ENCODE data around the gene C10orf105.

Gene C10orf105

DNA sequence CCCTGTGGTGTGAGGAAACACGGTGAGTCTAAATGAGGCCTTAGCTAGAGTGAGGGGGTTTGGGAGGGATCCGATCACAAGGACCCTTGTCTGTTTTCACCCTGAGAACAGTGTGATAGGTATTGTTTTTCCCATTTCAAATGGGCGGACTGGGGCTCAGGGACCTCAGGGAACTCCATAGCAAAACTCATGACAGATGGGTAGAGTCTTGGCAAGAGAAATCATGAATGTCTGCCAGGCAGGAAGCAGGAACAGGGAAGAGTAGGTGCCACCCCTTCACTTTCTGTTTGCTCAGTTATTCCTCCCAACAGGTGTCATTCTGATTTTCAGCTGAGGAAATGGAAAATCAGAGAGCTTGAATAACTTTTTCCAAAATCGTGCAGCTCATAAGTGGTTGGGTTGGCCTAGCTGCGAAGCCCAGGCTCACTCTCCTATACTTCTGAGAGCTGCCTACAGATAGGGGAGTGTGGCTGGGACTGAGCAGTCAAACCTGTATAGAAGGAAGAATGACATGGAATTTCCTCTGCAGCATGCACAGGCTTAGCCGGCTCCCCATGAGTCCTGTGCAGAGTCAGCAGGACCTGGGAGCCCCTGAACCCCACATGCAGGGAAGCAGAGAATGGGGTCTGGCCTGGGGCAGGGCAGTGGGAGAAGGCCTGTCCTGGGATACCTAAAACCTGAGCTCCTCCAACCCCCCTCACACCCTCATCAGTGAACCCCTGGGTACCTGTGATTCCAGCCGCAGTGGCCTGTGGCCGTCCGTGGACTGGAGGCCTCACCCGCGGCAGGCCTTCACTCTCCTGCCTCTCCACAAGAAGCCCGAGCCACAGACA, 17.6 kb upstream of the C10orf105 start:
- no peak for DNase-seq

DNA sequence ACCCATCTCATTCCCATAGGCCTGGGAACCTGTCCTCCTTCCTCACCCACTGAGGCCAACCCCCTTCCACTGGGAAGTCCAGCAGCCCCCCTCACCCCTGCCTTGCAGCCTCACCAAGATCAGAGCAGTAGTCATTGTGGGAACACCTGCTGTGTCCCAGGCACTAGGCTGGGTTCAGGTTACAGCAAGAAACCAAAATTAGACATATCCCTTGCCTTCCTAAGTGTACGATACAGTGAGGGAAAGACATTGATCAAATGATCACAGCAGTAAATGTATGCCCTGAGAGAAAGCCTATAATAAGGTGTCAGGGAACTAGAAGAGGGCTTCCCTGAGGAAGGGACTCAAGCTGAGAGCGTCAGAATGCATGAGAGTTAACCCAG, 17.0 kb upstream of the C10orf105 start:
- DNase-seq = peak in 2 of 3 experiments; percentile 18 to 21

DNA sequence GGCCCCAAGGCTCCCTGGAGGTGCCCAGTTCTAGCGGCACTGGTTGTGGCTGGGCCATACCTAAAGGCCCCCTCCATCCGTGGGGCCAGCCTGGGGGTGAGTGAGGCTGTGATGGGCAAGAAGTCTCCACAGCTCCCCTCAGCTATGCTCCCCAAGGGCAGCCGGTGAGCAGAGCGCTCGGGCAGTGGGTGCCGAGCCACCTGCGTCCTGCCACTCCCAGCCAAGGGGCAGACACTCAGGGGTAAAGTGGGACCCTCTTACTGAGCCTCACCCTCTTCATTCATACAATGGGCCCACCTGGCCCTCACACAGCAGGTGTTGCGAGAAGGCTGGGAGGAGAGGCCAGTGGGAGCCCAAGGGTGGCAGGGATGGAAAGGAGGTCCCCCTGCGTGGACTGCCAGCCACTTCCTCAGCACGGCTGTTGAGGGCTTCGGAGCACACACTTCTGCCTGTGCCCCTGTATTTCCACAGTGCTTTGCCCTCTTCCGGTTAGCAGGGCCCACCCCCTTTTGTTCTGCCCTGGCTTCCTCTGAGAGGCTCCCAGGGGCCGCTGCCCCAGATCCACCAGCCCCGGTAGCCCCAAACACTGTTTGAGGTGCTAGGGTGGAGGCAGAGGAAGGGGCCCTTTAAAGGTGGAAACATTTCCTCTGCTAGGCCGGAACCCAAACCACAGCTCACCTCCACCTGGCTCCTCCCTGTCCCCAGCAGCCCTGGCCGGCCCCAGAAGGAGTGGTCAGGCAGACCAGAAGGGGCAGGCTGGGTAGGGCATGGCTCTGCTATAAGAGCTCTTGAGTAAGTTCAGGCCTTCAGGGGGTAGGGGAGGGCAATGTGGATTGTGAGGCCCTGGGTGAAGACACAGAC, 16.4 kb upstream of the C10orf105 start:
- peak in 1 of 3 experiments; percentile 6 for DNase-seq

DNA sequence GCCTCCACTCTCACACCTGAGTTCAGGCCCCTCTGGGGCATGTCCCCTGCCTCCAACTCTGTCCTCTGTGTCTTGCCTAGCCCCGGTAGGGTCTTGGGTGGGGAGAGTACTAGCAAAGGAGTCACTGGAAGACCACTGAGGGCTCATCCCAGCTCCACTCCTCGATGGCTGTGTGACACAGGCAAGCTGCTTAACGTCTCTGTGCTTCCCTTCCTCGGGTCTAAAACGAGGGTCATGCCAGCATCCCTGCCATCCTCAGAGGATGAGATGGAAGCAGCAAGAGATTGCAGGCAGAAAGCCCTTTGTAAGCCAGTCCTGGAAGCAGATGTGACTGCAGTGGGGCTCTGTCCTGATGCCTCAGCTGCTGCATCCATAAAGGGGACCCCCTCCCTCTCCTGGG, 15.2 kb upstream of the C10orf105 start:
- no peak for DNase-seq

DNA sequence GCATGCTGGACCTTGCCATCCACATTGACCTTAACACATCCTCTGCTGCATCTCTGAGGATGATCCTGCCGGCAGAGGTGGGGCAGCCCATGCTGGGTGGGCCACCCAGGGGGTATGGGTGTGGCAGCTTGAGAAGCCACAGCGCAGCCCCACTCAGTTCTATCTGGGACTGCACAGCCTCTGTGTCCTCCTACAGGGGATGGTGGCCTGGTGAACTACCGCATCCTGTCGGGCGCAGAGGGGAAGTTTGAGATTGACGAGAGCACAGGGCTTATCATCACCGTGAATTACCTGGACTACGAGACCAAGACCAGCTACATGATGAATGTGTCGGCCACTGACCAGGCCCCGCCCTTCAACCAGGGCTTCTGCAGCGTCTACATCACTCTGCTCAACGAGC, 12.2 kb upstream of the C10orf105 start:
- no peak for DNase-seq

DNA sequence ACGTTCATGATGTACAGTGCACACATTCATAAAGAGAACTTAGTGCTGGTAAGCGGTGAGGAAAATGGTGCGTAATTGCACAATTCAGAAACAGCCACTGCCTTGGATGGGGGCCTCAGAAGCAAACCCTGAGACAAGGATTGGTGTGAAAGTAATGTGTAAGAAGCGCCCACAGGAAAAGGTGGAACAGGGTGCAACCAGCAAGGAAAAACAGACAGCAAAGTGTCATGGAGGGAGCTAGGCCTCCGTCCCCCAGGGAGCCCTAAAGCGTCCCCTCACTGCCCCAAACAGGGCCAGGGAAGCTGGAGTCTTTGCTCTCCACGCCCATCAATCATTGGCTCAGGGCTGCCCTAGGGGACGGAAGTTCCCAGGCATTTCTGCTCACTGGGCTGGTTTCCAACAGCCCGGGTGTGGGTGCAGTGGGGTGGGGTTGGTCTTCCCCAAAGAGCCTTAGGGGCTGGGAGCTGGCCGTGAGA, 9.6 kb upstream of the C10orf105 start:
- peak in 1 of 3 experiments; percentile 0 for DNase-seq

DNA sequence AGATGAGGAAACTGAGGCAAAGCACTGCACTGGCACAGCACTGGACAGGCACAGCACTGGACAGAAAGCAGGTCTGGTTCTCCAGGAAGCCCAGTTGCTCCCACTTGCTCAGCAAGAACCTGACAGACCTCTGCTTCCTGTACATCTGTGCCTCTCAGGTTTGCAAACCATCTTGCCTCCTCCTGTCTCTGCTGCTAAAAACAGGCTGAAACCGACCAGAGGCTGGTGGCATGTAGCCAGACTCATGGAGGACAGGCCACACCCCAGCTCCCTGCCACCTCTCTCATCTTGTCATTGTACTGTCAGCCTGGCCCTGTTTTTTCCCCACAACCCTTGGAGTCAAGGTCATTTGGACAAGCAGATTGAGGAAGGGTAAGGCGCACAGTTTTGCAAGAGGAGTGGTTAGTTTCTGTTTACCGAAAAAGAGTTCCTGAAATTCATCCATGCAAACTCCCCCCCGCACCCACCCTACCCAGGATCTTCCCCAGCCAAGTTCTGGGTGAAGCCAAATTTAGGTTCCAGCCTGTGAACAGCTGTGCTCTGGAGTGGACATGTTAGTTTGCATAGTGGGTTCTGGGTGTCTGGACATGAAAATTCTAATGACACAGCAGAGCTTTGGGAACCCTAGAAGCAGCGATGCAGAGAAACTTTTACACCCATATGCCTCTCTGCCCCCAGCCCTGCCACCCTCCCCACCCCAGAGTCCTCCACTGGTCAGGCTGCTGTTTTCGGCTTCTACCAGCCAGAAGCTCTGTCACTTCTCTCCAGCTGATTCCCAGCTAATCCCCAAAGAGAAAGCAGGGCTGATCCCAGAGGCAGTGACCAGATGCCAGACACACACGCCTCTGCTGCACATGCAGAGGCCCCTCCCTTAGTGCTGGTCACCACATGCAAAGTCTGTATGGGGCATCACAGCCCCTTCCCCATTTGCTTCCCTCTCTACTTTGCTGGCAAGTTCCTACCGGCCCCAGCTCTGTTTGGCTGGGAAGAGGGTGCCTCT, 8.5 kb upstream of the C10orf105 start:
- DNase-seq = peak in 1 of 3 experiments; percentile 24

DNA sequence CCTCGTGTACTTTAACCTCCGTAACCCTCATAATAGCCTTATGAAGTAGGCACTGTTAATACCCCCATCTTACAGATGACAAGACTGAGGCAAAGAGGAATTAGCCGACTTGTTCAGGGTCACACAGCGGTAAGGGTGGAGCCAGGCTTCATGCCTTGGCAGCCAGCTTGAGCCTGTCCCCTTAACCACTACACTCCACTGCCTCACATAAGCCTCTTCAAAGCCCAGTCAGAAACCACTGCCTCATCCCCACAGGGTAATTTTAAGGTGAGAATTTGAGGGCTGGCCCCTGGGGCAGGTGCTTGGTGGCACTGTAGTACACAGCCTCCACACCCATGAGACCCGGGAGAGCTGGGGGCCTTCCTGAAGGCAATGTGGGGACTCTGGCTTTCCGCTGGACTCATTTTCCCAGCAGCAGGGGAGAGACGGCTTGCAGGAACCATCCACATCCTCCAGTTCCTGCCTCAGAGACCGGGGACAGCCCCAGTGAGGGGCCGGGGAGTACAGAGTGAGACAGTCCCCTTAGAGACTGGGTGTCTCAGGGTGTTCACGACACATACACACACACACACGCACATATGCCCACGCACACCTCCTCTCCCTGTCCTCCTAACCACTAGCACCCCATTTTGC, 7.6 kb upstream of the C10orf105 start:
- no peak for DNase-seq

DNA sequence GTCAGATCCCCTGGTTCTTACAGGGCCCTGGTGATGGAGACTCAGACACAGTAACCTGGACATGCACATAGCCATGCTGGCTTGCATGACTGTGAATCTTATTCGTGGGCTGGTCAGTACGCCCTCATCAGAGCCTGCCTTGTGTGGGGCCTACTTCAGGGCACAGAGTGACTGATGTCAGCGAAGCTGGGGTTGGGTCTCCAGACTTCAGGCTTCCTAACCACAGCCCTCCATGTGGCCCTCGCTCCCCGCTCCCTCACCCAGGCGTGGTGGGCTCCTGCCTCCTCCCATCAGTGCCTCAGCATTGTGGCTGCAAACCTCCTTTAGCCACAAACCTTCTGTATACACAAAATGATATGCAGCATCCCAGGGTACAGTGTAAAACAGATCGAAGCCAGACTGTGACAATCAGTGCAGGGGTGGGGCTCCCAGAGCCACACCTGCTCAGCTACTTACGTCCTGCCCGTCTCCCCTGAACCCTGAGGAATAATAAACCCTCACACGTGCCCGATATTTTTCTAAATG, 7.1 kb upstream of the C10orf105 start:
- no peak for DNase-seq

DNA sequence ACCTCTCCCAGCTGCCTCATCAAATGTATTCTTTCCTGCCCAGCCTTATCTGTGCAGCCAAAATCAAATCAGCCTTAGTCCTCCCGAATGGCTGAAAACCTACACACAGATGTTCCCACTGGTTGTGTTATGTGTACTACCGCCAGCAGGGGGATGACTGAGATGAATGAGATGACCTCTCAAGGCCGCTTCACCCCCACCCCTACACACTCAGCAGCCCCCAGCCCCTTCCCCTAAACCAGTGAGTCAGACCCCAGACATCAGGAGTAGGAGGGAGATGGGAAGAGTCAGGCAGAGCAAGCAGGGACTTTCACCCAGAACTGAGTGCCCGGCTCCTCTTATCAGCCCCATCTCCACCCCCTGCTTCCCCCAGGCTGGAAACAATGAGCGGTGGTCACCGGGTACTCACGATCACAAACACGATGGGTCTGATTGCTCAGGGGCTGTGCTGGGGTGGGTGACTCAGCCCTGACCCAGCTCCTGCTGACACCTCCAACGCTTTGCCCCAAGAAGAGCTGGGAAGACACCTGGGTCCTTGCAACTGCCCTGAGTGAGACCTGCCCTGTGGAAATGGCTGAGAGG, 6.5 kb upstream of the C10orf105 start:
- DNase-seq = no peak

DNA sequence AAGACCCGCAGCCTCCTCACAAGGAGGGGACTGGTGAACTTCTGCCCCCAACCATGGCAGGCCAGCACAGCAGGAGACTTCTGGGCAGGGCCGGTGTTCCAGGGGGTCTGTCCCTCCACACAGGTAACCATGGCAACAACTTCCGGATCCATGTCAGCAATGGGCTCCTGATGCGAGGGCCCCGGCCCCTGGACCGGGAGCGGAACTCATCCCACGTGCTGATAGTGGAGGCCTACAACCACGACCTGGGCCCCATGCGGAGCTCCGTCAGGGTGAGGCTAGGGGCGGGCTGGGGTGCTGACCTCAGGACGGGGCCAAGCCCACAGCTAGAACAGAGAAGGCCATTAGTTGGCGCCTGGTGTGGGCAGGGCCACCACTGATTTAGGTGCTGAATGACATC, 5.7 kb upstream of the C10orf105 start:
- DNase-seq = no peak

DNA sequence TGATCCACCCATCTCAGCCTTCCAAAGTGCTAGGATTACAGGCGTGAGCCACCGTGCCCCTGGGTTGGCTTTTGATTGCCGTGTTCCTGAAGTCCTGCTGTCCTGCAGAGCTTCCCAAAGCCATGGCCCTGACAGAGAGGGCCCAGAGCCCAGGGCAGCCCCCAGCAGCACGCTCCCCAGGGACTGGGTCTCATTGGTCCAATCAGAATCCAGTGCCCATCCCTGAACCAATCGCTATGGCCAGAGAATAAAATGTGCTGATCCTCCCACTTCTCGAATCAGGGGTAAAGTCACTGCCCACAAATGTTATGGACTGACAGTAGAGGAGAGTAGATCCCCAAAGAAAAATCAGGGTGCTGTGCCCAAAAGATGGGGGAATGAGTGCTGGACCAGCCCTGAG, 5.0 kb upstream of the C10orf105 start:
- DNase-seq = no peak

DNA sequence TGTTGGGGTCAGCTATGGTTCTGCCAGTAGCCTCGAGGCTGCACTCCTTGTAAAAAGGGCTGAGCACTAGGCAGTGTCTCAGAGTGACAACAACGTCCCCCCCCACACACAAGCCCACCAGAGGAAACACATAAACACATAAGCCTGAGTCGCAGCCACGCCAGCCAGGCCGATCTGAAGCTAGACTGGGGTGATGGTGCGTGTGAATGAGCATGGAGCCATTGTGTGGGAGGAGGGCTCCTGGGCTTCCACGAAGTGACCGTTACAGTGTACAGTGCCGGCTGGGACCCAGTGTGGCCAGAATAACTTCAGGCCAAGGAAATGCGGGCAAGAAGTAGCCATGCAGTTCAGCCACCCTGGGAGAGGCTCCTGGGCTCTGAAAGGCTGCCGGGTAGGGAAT, 3.7 kb upstream of the C10orf105 start:
- no peak for DNase-seq

DNA sequence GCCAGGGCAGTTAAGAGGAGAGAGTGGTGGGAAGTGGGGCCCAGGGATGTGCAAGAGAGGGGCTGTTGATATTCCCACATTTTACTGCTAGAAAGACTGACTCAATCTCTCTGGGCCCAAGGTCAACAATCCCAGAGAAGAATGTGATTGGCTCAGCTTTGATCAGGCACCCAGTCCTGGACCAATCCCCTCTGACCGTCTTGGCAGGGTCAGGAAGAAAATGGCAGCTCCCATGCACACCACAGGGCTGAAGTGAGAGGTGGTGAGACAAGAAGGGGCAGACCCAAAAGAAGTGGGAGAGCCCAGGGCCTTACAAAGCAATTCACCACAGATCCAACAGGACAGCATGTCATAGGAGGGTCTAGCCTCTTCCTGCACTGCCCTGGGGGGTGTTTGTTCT, 3.3 kb upstream of the C10orf105 start:
- no peak for DNase-seq

DNA sequence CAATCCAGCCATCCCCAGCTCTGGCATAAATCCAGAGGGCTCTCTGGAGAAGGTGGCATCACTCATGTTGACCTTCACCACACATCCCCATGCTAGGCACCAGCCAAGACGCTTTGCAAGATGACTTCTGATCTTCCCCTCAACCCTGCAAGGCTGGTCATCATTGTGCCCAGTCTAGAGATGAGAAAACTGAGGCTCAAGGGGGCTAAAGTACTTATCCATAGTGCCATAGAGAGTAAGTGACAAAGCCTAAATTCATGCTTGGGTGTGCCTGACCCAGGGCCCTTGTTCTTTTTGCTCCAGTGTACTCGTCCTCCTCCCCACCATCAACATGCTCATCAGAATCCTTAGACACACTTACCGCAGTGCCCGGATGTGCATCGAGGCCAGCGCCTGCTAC, 1.7 kb upstream of the C10orf105 start:
- no peak for DNase-seq

DNA sequence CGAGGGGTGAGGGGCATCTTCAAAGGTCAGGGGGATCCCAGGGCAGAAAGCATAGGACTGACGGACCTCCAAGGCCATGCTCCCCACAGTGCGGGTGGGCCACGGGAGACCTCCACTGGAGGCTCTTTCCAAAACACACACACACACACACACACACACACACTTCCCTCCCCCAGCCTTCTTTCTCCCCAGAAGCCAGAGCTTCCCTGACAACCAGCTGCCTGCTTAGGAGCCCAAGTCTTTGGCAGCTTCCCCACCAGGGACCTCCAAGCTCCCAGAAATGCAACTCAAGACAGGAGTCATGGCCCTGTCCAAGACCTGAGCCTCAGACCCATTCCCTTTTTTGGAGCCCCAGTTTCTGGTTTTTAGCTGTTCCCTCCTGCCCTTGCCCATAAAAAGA, 710 bp upstream of the C10orf105 start:
- no peak for DNase-seq

DNA sequence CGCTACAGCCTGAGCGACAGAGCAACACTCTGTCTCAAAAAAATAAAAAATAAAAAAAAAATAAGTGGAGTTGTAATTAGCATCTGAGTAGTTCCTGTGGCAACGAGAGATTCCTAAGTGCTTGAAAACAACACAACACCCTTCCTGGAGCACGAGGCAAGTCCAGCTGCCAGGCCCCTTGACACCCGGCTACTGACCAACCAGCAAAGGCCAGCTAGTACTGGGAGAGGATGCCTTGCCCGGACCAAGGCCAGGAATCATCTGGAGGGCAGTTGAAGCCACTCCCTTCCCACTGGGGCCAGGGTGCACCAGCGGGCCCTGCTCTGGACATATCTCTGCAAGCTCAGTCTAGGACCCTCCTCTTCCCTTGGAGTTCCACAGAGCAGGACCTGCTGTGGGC, 536 bp downstream of the C10orf105 start:
- DNase-seq = no peak

DNA sequence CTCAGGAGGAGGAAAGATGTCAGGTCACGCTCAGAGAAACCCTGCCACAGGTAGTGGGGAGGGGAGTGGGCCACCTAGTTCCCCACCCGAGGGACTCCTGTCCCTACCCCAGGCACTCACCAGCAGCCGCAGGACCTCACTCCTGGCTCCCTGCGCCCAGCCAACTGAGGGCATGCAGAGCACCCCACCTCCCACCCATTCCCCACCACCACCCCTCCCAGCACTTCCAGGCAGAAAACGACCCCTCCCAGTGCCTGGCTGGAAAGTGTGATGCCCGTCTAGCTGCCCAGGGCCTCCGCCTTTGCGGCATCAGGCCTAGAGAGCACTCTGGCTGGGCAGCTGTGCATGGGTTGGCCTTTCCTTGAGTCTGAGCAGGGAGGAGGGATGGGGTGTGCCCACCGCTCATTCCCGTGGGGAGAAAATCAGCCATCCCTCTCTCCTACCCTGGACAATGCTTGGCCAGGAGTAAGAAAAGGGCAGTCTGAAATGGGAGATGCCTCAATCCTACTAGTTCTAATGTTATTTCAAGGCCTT, 1.3 kb downstream of the C10orf105 start:
- no peak for DNase-seq

DNA sequence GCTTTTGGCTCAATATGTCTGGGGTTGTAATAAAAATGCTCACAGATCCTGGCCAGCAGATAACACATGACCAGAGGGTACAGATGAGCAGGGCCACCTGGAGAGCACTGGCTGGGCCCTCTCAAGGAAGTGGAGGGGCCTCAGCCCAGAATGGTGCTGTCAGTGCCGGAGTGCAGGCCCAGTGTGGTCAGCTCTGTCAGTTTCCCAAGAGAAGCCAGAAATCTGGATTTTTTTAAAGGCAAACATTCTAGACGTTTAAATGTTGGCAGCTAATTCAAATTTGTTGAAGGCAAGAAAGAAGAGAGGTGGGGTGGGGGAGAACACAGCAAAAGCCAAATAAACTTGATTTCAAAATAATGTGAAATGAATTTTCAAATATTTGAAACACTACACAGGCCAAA, 2.0 kb downstream of the C10orf105 start:
- no peak for DNase-seq

DNA sequence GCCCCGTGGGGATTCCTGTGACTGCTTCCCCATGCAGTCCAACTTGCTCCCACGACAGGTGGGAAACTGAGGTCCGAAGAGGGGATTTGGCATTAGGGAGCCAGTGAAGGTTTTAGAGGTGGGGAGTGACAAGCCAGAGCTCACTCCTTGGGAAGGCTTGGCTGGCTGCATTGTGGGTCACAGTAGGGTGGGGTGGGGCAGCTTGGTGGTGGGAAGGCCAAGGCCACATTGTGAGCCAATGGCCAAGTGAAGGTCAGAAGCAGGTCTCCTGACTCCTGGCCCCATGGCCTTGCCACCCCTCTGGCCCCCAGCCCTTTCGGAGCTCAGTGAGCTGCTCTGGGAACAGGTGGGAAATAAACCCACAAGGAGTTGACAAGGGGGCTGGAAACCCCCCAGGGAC, 2.5 kb downstream of the C10orf105 start:
- no peak for DNase-seq

DNA sequence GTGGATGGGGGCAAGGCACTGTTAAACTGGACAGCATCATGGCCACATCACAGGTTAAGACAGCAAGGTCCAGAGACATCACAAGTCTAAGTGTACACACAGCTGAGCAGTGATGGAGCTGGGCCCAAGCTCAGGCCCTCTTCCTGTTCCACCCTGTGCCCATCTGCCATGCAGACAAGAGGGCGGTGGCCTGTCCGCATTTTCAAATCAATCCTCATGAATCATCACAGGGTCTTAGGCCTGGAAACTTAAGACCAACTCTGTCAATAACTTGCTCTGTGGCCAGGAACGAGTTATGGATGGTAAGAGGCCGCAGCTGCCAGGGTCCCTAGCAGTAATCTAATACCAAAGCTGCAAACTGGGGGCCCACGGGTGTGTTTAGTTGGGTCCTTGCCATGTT, 3.2 kb downstream of the C10orf105 start:
- DNase-seq = no peak
